ENCODE data around the gene TECPR2.

DNA sequence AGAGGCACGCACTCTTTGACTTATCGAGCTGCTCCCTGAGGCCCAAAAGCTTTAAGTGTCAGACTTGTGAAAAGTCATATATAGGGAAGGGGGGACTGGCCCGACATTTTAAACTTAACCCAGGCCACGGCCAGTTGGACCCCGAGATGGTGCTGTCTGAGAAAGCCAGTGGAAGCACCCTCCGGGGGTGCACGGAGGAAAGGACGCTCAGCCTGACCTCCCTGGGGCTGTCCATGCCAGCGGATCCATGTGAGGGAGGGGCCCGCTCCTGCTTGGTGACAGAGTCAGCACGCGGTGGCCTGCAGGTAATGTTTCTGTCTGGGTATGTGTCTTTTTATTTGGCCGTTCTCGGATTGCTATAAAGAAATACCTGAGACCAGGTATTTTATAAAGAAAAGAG, 36.2 kb upstream of the TECPR2 start:
- TF ChIP-seq, protein P1, sequence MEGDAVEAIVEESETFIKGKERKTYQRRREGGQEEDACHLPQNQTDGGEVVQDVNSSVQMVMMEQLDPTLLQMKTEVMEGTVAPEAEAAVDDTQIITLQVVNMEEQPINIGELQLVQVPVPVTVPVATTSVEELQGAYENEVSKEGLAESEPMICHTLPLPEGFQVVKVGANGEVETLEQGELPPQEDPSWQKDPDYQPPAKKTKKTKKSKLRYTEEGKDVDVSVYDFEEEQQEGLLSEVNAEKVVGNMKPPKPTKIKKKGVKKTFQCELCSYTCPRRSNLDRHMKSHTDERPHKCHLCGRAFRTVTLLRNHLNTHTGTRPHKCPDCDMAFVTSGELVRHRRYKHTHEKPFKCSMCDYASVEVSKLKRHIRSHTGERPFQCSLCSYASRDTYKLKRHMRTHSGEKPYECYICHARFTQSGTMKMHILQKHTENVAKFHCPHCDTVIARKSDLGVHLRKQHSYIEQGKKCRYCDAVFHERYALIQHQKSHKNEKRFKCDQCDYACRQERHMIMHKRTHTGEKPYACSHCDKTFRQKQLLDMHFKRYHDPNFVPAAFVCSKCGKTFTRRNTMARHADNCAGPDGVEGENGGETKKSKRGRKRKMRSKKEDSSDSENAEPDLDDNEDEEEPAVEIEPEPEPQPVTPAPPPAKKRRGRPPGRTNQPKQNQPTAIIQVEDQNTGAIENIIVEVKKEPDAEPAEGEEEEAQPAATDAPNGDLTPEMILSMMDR (IDR thresholded peaks at IDR 0.05) = no peak
- no peak for TF ChIP-seq POLR2A (IDR thresholded peaks at IDR 0.05)
